ENCODE data around the gene MUTYH. TPM values are rescaled to one million over a fixed set of nuclear protein-coding genes. Genes with fewer than 3 reads are reported as not detected.
"Not testable (repeated sequence)": the region's sequence is repeated elsewhere in the genome, so short reads cannot be mapped to it uniquely, and the experiment has no call there.

Gene MUTYH
- total RNA-seq, 1 experiment from 2014 or later: 17.1 TPM

DNA sequence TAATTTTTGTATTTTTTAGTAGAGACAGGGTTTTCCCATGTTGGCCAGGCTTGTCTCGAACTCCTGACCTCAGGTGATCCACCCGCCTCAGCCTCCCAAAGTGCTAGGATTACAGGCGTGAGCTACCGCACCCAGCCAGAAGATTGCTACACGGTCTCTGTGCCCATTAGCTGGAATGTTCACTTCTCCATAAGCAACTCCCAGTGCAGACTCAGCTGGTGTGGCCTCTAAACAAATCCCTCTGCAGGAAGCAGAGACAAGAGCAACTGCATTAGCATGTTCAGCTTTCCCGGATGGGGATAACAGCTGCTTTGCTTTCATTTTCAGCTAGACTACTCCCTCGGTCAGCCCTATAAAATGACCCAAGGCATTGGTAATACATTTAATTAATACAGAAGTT lies 20.7 kb upstream of the MUTYH start:
- H3K27ac ChIP-seq: not testable (repeated sequence)

DNA sequence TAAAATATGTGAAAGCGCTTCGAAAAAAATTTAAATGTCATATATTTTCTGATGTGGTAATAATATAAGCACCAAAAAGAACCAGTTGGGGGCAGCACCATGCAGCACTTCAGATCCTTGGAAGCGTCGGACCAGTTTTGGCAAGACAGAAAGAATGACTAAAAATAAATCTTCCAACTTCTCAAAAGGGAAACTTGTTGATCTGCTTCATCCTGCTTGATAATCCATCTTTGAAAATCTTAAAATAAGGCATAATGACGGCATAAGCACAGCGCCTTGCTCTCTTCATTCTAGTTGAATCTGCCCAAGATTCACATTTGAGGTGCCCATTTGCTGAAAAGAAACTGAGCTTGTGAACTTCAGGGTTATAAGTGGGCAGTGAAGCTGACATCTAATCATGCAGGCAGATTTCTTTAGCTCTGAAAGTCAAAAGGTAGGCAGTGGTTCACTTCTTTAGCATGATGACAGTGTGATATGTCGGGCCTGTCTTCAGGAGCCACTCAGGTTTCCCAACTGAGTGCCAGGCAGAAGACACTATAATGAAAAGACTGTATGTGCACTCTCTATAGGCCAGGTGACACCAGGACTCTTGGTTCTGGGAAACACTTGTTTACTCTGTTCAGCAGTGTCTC lies 19.8 kb upstream of the MUTYH start:
- Histone ChIP-seq H3K4me3 (no peak overlapping the region), H3K27me3 (no peaks in the 10 kb centered on the region; the same call in 1 of the 2 replicates), H3K4me1 (peaks cover 23% of the 10 kb centered on the region), H3K27ac (no peak overlapping the region), H3K9me3 (replicated peaks) (no peaks in the 10 kb centered on the region), H3K36me3 (no peaks in the 10 kb centered on the region)
- peak; percentile 49 to 69 for DNase-seq

More for the DNA sequence above, 20.7 kb upstream of the MUTYH start:
- H3K36me3 ChIP-seq; H3K27me3 ChIP-seq; H3K9me3 ChIP-seq (replicated peaks): not testable (repeated sequence)
- peak; percentile 81 to 88 for DNase-seq
- Histone ChIP-seq H3K4me1 (peaks cover 14% of the 10 kb centered on the region; the same call in 1 of the 2 replicates), H3K4me3 (peak overlapping the region; percentile 27)

- peaks cover 18% of the 10 kb centered on the region for H3K4me1 ChIP-seq
- no peaks in the 10 kb centered on the region for H3K36me3 ChIP-seq
- peak in 1 of 2 experiments; percentile 45 for DNase-seq
- no peak overlapping the region for H3K27ac ChIP-seq
- H3K9me3 ChIP-seq (replicated peaks): no peaks in the 10 kb centered on the region
- no peaks in the 10 kb centered on the region for H3K27me3 ChIP-seq
- no peak overlapping the region for H3K4me3 ChIP-seq
These were observed 15.9 kb upstream of the MUTYH start for GRCh38 chr1:45356186-45356585.

- Histone ChIP-seq H3K27ac (no peak overlapping the region), H3K4me3 (no peak overlapping the region), H3K36me3 (no peaks in the 10 kb centered on the region), H3K27me3 (no peaks in the 10 kb centered on the region), H3K4me1 (peaks cover 16% of the 10 kb centered on the region), H3K9me3 (replicated peaks) (no peaks in the 10 kb centered on the region)
- no peak for DNase-seq
These were observed 15.4 kb upstream of the MUTYH start for GRCh38 chr1:45355683-45356082.

DNA sequence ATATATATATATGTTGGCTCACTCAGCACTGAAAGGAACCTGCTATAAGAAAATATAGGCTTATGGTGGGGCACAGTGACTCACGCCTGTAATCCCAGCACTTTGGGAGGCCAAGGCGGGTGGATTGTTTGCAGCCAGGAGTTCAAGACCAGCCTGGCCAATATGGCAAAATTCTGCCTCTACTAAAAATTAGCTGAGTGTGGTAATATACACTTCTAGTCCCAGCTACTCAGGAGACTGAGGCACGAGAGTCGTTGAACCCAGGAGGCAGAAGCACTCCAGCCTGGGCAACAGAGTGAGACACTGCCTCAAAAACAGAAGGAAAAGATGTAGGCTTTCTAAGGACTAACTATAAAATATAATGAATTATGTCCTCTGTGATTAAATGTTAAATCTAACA lies 14.6 kb upstream of the MUTYH start:
- Histone ChIP-seq H3K36me3 (no peaks in the 10 kb centered on the region), H3K9me3 (replicated peaks) (no peaks in the 10 kb centered on the region), H3K27ac (no peak overlapping the region), H3K4me3 (no peak overlapping the region), H3K27me3 (no peaks in the 10 kb centered on the region), H3K4me1 (peaks cover 12% of the 10 kb centered on the region)
- DNase-seq: no peak

GRCh38 chr1:45353685-45354084 lies 13.4 kb upstream of the MUTYH start:
- Histone ChIP-seq H3K36me3 (no peaks in the 10 kb centered on the region), H3K4me3 (no peak overlapping the region), H3K27me3 (no peaks in the 10 kb centered on the region), H3K4me1 (peaks cover 12% of the 10 kb centered on the region), H3K9me3 (replicated peaks) (no peaks in the 10 kb centered on the region), H3K27ac (no peak overlapping the region)
- no peak for DNase-seq

- Histone ChIP-seq H3K9me3 (replicated peaks) (no peaks in the 10 kb centered on the region), H3K36me3 (no peaks in the 10 kb centered on the region), H3K4me1 (peaks cover 12% of the 10 kb centered on the region), H3K4me3 (no peak overlapping the region), H3K27ac (no peak overlapping the region), H3K27me3 (no peaks in the 10 kb centered on the region)
- DNase-seq: no peak
These were observed 11.3 kb upstream of the MUTYH start for GRCh38 chr1:45351508-45351907.

- DNase-seq: no peak
- H3K4me3 ChIP-seq: no peak overlapping the region
These were observed 8.9 kb upstream of the MUTYH start for GRCh38 chr1:45348966-45349677.

GRCh38 chr1:45348609-45348965 lies 8.3 kb upstream of the MUTYH start:
- no peak for DNase-seq
- Histone ChIP-seq H3K4me1 (no peaks in the 10 kb centered on the region), H3K4me3 (no peak overlapping the region), H3K9me3 (replicated peaks) (no peaks in the 10 kb centered on the region), H3K27ac (no peak overlapping the region), H3K36me3 (peaks cover 15% of the 10 kb centered on the region), H3K27me3 (no peaks in the 10 kb centered on the region)

More at GRCh38 chr1:45348966-45349677, 8.9 kb upstream of the MUTYH start:
- H3K9me3 ChIP-seq (replicated peaks): no peaks in the 10 kb centered on the region
- no peaks in the 10 kb centered on the region for H3K27me3 ChIP-seq
- no peaks in the 10 kb centered on the region for H3K4me1 ChIP-seq
- H3K36me3 ChIP-seq: peaks cover 9% of the 10 kb centered on the region
- H3K27ac ChIP-seq: no peak overlapping the region

DNA sequence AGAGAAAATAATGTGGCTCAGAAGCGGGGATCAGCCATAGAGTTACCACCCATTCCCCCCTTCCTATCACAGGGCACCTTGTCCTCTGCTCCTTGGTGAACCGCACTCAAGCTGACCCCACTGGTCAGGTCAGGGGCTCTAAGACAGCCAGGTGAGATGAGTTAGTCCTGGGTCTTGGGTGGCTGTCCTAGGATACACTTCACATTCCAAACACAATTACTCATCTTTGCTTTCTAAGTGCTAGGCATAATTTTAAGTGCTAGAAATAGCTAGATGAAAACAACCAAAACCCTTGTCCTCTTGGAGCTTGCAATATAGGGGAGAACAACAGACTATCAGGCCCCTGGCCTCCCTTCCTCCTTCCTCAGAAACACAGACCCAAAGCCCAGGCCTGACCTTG lies 7.8 kb upstream of the MUTYH start:
- Histone ChIP-seq H3K27ac (no peak overlapping the region), H3K36me3 (peaks cover 20% of the 10 kb centered on the region), H3K27me3 (no peaks in the 10 kb centered on the region), H3K4me1 (no peaks in the 10 kb centered on the region), H3K4me3 (no peak overlapping the region), H3K9me3 (replicated peaks) (no peaks in the 10 kb centered on the region)
- DNase-seq: no peak

- H3K27me3 ChIP-seq: no peaks in the 10 kb centered on the region
- no peak overlapping the region for H3K4me3 ChIP-seq
- DNase-seq: no peak
- H3K36me3 ChIP-seq: peaks cover 34% of the 10 kb centered on the region
- H3K4me1 ChIP-seq: no peaks in the 10 kb centered on the region
- no peak overlapping the region for H3K27ac ChIP-seq
- no peaks in the 10 kb centered on the region for H3K9me3 ChIP-seq (replicated peaks)
These were observed 6.2 kb upstream of the MUTYH start for GRCh38 chr1:45346473-45346872.

- no peak for DNase-seq
- Histone ChIP-seq H3K27ac (no peak overlapping the region), H3K27me3 (no peaks in the 10 kb centered on the region), H3K36me3 (peaks cover 34% of the 10 kb centered on the region), H3K4me1 (no peaks in the 10 kb centered on the region; the same call in 1 of the 2 replicates), H3K9me3 (replicated peaks) (no peaks in the 10 kb centered on the region), H3K4me3 (no peak overlapping the region)
These were observed 4.8 kb upstream of the MUTYH start for GRCh38 chr1:45345014-45345413.

DNA sequence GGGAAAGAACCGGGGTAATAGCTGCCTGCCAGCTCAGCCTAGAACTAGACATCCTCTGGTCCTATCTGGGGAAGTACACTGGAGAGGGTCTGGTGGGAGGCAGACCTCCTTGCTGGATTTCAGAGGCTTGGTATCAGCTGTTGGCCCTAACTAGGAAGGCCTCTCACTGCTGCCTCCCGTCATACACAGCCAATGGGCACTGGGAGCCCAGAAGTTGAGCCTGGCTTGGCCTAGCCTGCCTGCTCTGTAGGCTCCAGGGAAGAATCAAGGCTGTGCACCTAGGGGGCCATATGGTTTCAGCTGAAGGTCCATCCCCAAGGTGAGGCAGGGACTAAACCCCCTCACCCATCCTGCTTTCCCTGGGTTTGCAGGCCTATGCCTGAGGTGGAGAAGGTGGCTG lies 4.3 kb upstream of the MUTYH start:
- no peaks in the 10 kb centered on the region; the same call in 1 of the 2 replicates for H3K4me1 ChIP-seq
- no peak overlapping the region for H3K27ac ChIP-seq
- H3K36me3 ChIP-seq: peaks cover 34% of the 10 kb centered on the region
- no peak overlapping the region for H3K4me3 ChIP-seq
- H3K27me3 ChIP-seq: no peaks in the 10 kb centered on the region
- H3K9me3 ChIP-seq (replicated peaks): no peaks in the 10 kb centered on the region
- DNase-seq: no peak

GRCh38 chr1:45340816-45341466 lies 701 bp upstream of the MUTYH start:
- peak overlapping the region; percentile 90 for H3K27ac ChIP-seq
- H3K27me3 ChIP-seq: no peaks in the 10 kb centered on the region
- peaks cover 31% of the 10 kb centered on the region for H3K36me3 ChIP-seq
- peak overlapping the region; percentile 72 for H3K4me3 ChIP-seq
- DNase-seq: peak in 1 of 2 experiments; percentile 55
- H3K9me3 ChIP-seq (replicated peaks): no peaks in the 10 kb centered on the region
- H3K4me1 ChIP-seq: no peaks in the 10 kb centered on the region; the same call in 1 of the 2 replicates

DNA sequence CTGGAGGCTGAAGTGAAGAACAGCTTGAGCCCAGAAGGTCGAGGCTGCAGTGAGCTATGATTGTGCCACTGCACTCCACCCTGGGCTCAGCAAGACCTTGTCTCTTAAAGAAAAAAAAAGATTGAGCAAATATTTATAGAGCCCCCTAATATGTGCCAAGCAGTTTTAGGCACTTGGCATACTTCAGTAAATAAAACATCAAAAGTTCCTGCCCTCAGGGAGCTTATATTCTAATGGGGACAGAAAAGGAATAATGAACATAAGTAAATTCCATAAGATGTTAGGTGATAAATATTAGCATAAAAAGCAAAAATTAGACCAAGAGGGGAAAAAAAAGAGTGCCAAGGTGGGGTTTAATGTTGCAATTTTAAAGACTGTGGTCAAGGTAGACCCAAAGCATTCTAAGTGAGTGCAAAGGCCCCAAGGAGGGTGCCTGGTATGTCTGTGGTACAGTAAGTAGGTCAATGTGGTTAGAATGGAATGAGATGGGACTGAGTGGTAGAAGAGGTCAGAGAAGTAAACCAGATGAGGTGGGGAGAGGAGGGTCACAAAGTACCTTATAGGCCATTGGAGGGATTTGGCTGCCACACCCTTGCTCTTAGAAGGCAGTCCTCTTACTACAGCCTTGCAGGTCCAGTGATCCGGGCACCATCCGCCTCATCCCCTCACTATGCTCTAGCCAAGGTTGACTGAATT lies 2.5 kb downstream of the MUTYH start:
- no peak overlapping the region for H3K27ac ChIP-seq
- H3K36me3 ChIP-seq: peaks cover 12% of the 10 kb centered on the region
- no peaks in the 10 kb centered on the region; the same call in 1 of the 2 replicates for H3K4me1 ChIP-seq
- H3K27me3 ChIP-seq: no peaks in the 10 kb centered on the region
- no peak for DNase-seq
- no peak overlapping the region for H3K4me3 ChIP-seq
- no peaks in the 10 kb centered on the region for H3K9me3 ChIP-seq (replicated peaks)
